Trophoblast cell (in vitro differentiated cells and primary cell): Measurements from ENCODE around the gene TSHZ3.

Experiments used
- DNase-seq, 2 donors: peaks; one replicate each; pipeline ENCODE4 v3.0.0-alpha.2; 2016
- H2AFZ ChIP-seq: 2 replicates; pipeline ENCODE4 v1.6.1; 2013; ENCODE audit warnings: low read length, moderate library complexity, mild to moderate bottlenecking; ENCODE audit not compliant: insufficient read depth, poor library complexity
- H2AK5ac ChIP-seq: 2 replicates; pipeline ENCODE4 v1.6.1; 2013; ENCODE audit warnings: mild to moderate bottlenecking, low read length
- H2BK120ac ChIP-seq: 2 replicates; pipeline ENCODE4 v1.6.1; 2013; ENCODE audit warnings: low read length, mild to moderate bottlenecking, moderate library complexity; ENCODE audit not compliant: insufficient read depth, poor library complexity
- H2BK12ac ChIP-seq: 2 replicates; pipeline ENCODE4 v1.6.1; 2013; ENCODE audit warnings: mild to moderate bottlenecking, low read length, moderate library complexity
- H2BK5ac ChIP-seq: 2 replicates; pipeline ENCODE4 v1.6.1; 2013; ENCODE audit warnings: low read length, low read depth, moderate library complexity, mild to moderate bottlenecking; ENCODE audit not compliant: poor library complexity
- H3K14ac ChIP-seq: 2 replicates; pipeline ENCODE4 v1.6.1; 2013; ENCODE audit warnings: mild to moderate bottlenecking, low read length
- H3K18ac ChIP-seq: 2 replicates; pipeline ENCODE4 v1.6.1; 2013; ENCODE audit warnings: mild to moderate bottlenecking, low read length
- H3K23ac ChIP-seq: 2 replicates; pipeline ENCODE4 v1.6.1; 2013; ENCODE audit warnings: low read length
- H3K27ac ChIP-seq: 2 replicates; pipeline ENCODE4 v1.5.1; 2013; ENCODE audit warnings: low read depth, mild to moderate bottlenecking, inconsistent platforms, low read length, moderate library complexity
- H3K27me3 ChIP-seq: 2 replicates; pipeline ENCODE4 v1.6.1; 2013; ENCODE audit warnings: inconsistent platforms, mild to moderate bottlenecking, low read length, moderate library complexity; ENCODE audit not compliant: insufficient read depth
- H3K36me3 ChIP-seq, 2 experiments: 1 replicate in 1 of 2; 2 replicates in 1 of 2; pipeline ENCODE4 v1.6.1; 2013; ENCODE audit warnings: low read length in 2 of 2, mild to moderate bottlenecking in 2 of 2, moderate library complexity in 1 of 2; ENCODE audit not compliant: insufficient read depth in 2 of 2, control insufficient read depth in 1 of 2
- H3K4ac ChIP-seq: 2 replicates; pipeline ENCODE4 v1.6.1; 2013; ENCODE audit warnings: low read depth, mild to moderate bottlenecking, low read length, moderate library complexity
- H3K4me1 ChIP-seq, 2 experiments: 1 replicate in 1 of 2; 2 replicates in 1 of 2; pipeline ENCODE4 v1.6.1; 2013; ENCODE audit warnings: low read length in 2 of 2, mild to moderate bottlenecking in 2 of 2, moderate library complexity in 1 of 2; ENCODE audit not compliant: insufficient read depth in 2 of 2, control insufficient read depth in 1 of 2
- H3K4me2 ChIP-seq: 2 replicates; pipeline ENCODE4 v1.6.1; 2013; ENCODE audit warnings: inconsistent platforms, mild to moderate bottlenecking, low read length, moderate library complexity
- H3K4me3 ChIP-seq: 2 replicates; pipeline ENCODE4 v1.5.1; 2013; ENCODE audit warnings: mild to moderate bottlenecking, low read depth, low read length, inconsistent platforms
- H3K79me1 ChIP-seq: one replicate; pipeline ENCODE4 v1.6.1; 2013; ENCODE audit warnings: low read length
- H3K79me2 ChIP-seq: 2 replicates; pipeline ENCODE4 v1.6.1; 2013; ENCODE audit warnings: low read length, mild to moderate bottlenecking; ENCODE audit not compliant: control insufficient read depth, insufficient read depth, poor library complexity
- H3K9ac ChIP-seq: 2 replicates; pipeline ENCODE4 v1.6.1; 2013; ENCODE audit warnings: mild to moderate bottlenecking, low read length
- H3K9me3 ChIP-seq: 2 replicates; pipeline ENCODE4 v1.6.1; 2013; ENCODE audit warnings: low read depth, mild to moderate bottlenecking, control low read depth, inconsistent platforms, low read length; ENCODE audit not compliant: insufficient read depth
- H4K12ac ChIP-seq: 2 replicates; pipeline ENCODE4 v1.6.1; 2013; ENCODE audit warnings: low read depth, mild to moderate bottlenecking, low read length, moderate library complexity
- H4K8ac ChIP-seq: 2 replicates; pipeline ENCODE4 v1.6.1; 2013; ENCODE audit warnings: low read depth, mild to moderate bottlenecking, low read length, moderate library complexity
- H4K91ac ChIP-seq: one replicate; pipeline ENCODE4 v1.6.1; 2013; ENCODE audit warnings: low read depth, mild to moderate bottlenecking, low read length, moderate library complexity
- WGBS: extraction: QIAGEN DNeasy Blood & Tissue Kit; methylation state at CpG from one replicate; pipeline ENCODE4 v1.1.7; 2013; ENCODE audit warnings: missing lambda C conversion rate; ENCODE audit not compliant: insufficient read length, insufficient coverage; ENCODE audit errors: extremely low coverage; 5-methylcytosine and 5-hydroxymethylcytosine counted together

TSHZ3 gene

DNA sequence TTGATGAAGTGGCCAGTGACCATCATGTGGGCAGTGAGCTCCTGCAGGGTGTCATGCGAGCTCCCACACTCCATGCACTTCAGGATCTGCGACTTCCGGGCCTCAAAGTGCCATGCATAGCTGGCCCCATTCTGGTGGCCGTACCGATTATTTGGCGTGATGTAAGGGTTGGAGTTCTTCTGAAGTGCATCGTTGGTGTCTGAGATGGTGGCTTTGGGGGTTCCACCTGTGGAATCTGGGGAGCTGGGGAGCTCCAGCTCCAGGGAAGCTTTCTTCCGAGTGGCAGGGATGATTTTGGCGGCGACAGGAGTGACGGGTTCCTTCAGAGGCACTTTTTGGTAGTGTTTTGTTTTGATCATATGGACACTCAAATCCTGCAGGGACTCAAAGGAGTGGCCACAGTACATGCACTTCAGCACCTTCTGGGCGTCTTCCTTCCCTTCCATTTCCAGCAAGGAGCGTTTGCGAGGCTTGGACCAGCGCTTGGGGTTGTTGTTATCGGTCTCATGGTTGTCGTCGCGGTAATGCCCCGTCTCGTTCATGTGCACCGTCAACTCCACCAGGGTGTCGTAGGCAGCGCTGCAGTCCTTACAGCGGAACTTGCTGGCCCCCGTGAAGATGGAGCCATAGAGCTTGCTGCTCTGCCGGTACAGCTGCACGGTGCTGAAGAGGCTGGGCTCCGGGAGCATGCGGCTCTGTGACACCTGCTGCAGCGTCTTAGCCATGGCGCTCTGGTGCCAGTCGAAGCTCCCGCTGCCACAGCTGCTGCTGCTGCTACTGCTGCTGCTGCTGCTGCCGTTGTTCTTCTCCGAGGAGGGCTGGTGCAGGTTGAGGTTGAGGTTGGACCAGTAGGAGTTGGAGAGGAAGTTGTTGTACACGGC, 70.4 kb downstream of the TSHZ3 start:
- no peak for DNase-seq

DNA sequence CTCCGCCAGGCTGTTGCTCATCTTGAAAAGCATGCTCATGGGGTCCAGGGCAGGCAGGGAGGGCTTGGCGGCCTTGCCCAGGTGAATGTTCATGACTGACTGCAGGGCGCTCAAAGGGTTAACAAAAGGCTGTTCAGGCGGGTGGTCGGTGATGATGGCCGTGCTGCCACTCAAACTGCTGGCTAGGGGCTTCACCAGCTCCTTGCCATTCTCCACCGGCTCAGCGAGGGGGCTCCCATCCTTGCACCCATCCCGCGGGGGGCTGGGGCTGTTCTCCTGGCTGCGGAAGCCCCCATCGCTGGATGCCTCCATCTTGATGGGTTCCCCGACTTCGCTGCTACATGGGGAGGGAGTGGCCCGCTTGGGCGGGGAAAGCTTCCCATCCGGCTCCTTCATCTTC, 71.7 kb downstream of the TSHZ3 start:
- WGBS: no CpG with 5 or more reads among the region's 17 CpGs
- no peak overlapping the region for H3K4me2 ChIP-seq

More for the DNA sequence above, 70.4 kb downstream of the TSHZ3 start:
- no peaks in the 10 kb centered on the region for H3K79me2 ChIP-seq
- no peak overlapping the region for H4K12ac ChIP-seq
- H4K91ac ChIP-seq: no peak overlapping the region
- H3K27ac ChIP-seq: no peak overlapping the region
- no peak overlapping the region for H3K14ac ChIP-seq
- H3K4ac ChIP-seq: no peak overlapping the region
- no peak overlapping the region for H3K9ac ChIP-seq
- no peaks in the 10 kb centered on the region for H3K79me1 ChIP-seq
- no peak overlapping the region for H2BK120ac ChIP-seq
- peaks cover 3% of the 10 kb centered on the region for H3K9me3 ChIP-seq
- H3K18ac ChIP-seq: no peak overlapping the region
- H3K36me3 ChIP-seq: peaks cover 6 to 9% of the 10 kb centered on the region in 2 experiments
- H3K4me2 ChIP-seq: no peak overlapping the region
- H3K27me3 ChIP-seq: no peaks in the 10 kb centered on the region
- no peak overlapping the region for H2BK5ac ChIP-seq
- H2AFZ ChIP-seq: no peak overlapping the region
- H2AK5ac ChIP-seq: no peak overlapping the region
- no peak overlapping the region for H4K8ac ChIP-seq
- H3K4me3 ChIP-seq: no peak overlapping the region
- no peaks in the 10 kb centered on the region for H3K4me1 ChIP-seq
- no peak overlapping the region for H2BK12ac ChIP-seq
- WGBS: no CpG with 5 or more reads among the region's 37 CpGs
- no peak overlapping the region for H3K23ac ChIP-seq

DNA sequence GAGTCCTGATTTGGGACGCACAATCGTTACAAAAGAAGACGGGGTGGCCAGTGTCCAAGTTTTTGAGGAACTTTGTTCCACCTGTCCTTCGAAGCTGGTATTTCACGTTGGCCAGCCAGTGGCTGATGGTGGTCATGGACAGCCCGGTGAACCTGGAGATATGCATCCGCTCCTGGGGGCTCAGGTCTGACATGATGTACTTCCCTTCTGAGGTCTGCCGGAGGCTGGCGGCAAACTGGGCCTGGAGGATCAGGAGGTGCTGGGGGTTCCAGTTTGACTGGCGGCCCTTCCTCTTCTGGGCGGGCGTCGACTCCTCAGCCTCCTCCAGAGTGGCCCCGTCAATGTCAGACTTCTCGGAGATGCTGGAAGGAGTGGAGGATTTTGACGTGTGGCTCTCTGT, 72.4 kb downstream of the TSHZ3 start:
- WGBS: no CpG with 5 or more reads among the region's 16 CpGs
- Histone ChIP-seq H3K27me3 (no peaks in the 10 kb centered on the region), H3K9me3 (no peaks in the 10 kb centered on the region), H3K14ac (no peak overlapping the region), H3K18ac (no peak overlapping the region), H3K4ac (no peak overlapping the region), H2AFZ (no peak overlapping the region), H3K23ac (no peak overlapping the region), H2BK12ac (no peak overlapping the region), H4K8ac (no peak overlapping the region), H3K79me2 (no peaks in the 10 kb centered on the region), H3K79me1 (no peaks in the 10 kb centered on the region), H3K9ac (no peak overlapping the region), H3K4me3 (no peak overlapping the region), H4K91ac (no peak overlapping the region), H2BK5ac (no peak overlapping the region), H3K27ac (no peak overlapping the region), H4K12ac (no peak overlapping the region), H3K4me1 (no peaks in the 10 kb centered on the region), H2BK120ac (no peak overlapping the region), H3K36me3 (peaks cover 6 to 9% of the 10 kb centered on the region in 2 experiments), H2AK5ac (no peak overlapping the region), H3K4me2 (no peak overlapping the region)
- no peak for DNase-seq

More for the DNA sequence above, 71.7 kb downstream of the TSHZ3 start:
- H2BK12ac ChIP-seq: no peak overlapping the region
- no peak overlapping the region for H4K91ac ChIP-seq
- H3K4me1 ChIP-seq: no peaks in the 10 kb centered on the region
- H3K79me1 ChIP-seq: no peaks in the 10 kb centered on the region
- no peak overlapping the region for H3K27ac ChIP-seq
- no peak overlapping the region for H3K9ac ChIP-seq
- no peaks in the 10 kb centered on the region for H3K79me2 ChIP-seq
- no peak overlapping the region for H3K23ac ChIP-seq
- H2BK120ac ChIP-seq: no peak overlapping the region
- no peak overlapping the region for H2AFZ ChIP-seq
- DNase-seq: no peak
- H3K4me3 ChIP-seq: no peak overlapping the region
- H4K8ac ChIP-seq: no peak overlapping the region
- H4K12ac ChIP-seq: no peak overlapping the region
- no peak overlapping the region for H2BK5ac ChIP-seq
- H3K9me3 ChIP-seq: peaks cover 3% of the 10 kb centered on the region
- no peak overlapping the region for H3K4ac ChIP-seq
- no peak overlapping the region for H2AK5ac ChIP-seq
- no peak overlapping the region for H3K14ac ChIP-seq
- H3K27me3 ChIP-seq: no peaks in the 10 kb centered on the region
- no peak overlapping the region for H3K18ac ChIP-seq
- H3K36me3 ChIP-seq: peaks cover 6 to 9% of the 10 kb centered on the region in 2 experiments

DNA sequence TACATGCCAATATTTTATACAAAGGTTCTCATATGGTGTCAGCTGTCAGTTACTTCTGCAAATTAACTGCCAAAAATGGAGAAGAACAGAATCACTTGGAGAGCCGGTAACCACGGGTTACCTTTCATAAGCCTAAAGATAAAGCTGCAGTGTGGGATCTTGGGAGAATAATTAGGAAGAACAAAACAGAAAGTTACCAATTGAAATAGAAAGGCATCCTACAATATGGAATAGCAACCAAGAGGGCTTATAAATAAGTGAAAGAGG, 74.2 kb downstream of the TSHZ3 start:
- no peak overlapping the region for H4K8ac ChIP-seq
- H3K14ac ChIP-seq: no peak overlapping the region
- H3K4ac ChIP-seq: no peak overlapping the region
- H3K27ac ChIP-seq: no peak overlapping the region
- H2AFZ ChIP-seq: no peak overlapping the region
- no peaks in the 10 kb centered on the region for H3K4me1 ChIP-seq
- no peaks in the 10 kb centered on the region for H3K9me3 ChIP-seq
- no CpG with 5 or more reads among the region's 2 CpGs for WGBS
- H4K12ac ChIP-seq: no peak overlapping the region
- H3K18ac ChIP-seq: no peak overlapping the region
- no peak overlapping the region for H4K91ac ChIP-seq
- no peak for DNase-seq
- no peak overlapping the region for H2BK5ac ChIP-seq
- H2BK120ac ChIP-seq: no peak overlapping the region
- H3K27me3 ChIP-seq: no peaks in the 10 kb centered on the region
- H3K9ac ChIP-seq: no peak overlapping the region
- peaks cover 6 to 9% of the 10 kb centered on the region in 2 experiments for H3K36me3 ChIP-seq
- no peaks in the 10 kb centered on the region for H3K79me2 ChIP-seq
- H3K79me1 ChIP-seq: no peaks in the 10 kb centered on the region
- H3K23ac ChIP-seq: no peak overlapping the region
- H3K4me2 ChIP-seq: no peak overlapping the region
- H3K4me3 ChIP-seq: no peak overlapping the region
- no peak overlapping the region for H2AK5ac ChIP-seq
- H2BK12ac ChIP-seq: no peak overlapping the region
